NCI-H2081 treated with DMSO at 0.1 percent for 48 hours (cell line): Measurements from ENCODE around the gene LCA5.
"Not testable (repeated sequence)": the region's sequence is repeated elsewhere in the genome, so short reads cannot be mapped to it uniquely, and the experiment has no call there.

Experiments used
- DNase-seq: peaks from one replicate; lab custom pipeline; 2025; lab: John Stamatoyannopoulos, UW

The LCA5 gene

DNA sequence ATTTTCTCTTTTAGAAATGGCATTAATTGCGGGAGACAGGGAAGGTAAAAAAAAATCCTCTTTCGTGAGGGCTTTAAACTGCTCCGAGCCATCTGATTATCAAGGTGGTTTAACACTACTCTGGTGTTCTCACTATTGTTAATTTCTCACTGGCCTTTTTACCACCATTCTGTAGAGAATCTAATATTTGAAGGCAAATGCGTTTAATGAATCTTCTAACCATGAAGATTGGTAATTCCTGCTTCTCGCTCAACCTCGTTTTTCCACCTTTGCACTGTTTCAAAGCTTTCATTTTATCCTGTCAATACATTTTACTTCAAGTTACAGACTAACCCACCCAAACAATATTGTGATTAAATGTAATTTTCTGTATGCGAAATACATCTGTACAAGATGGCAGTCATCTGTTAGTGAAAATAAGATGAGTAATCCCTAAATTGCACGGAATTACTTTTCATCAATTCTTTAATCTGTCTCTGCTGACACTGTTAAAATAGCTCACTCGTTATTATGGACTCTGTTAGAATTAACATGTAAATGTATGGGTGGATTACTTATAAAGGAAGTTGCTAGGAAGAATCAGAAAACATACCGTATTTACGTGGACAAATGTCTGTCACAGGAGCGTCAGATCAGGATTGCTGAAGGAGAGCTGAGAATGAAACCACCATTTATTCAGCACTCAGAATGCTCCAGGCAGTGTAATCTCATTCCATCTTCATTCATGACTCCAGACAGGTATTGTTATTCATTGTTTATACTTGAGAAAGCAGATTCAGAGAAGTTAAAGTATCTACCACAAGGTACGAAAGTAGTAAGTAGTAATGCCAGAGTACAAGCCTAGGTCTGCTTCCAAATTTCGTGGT, 1.1 kb upstream of the LCA5 start:
- no peak for DNase-seq

GRCh38 chr6:79536585-79536953, 661 bp downstream of the LCA5 start:
- no peak for DNase-seq

GRCh38 chr6:79529567-79529966, 7.7 kb downstream of the LCA5 start:
- not testable (repeated sequence) for DNase-seq

DNA sequence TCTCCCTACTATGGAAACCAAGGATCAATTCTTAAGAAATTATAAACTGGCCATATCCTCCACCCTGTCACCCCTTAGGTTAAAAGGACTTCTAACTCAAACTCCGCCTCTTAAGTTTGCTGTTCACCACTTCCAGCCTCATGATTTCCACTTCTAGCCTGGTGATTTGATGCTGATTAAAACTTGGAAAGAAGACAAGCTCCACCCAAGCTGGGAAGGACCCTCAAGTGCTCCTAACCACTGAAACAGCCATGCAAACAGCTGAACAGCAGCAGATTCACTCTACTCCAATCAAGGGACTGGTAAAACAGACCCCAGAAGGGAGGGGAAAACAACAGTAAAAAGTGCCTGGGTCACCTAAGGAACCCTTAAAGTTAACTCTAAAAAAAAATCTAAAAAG, 10.3 kb downstream of the LCA5 start:
- no peak for DNase-seq

GRCh38 chr6:79525272-79526100, 11.7 kb downstream of the LCA5 start:
- DNase-seq = no peak

- DNase-seq = no peak
Measured at GRCh38 chr6:79524065-79524464, 13.2 kb downstream of the LCA5 start.

DNA sequence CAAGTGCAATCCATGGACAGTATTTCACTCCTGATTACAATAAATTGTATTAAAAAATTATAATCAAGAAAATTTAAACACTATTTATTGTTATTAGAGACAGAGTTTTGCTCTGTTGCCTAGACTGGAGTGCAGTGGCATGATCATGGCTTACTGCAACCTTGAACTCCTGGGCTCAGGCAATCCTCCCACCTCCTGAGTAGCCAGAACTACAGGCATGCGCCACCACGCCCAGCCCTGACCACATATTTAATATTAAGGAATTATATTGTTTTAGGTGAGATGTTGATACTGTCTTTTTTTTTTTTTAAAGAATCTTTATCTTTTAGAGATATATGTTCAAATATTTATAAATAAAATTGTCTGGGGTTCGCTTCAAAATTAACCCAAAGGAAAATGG, 14.6 kb downstream of the LCA5 start:
- no peak for DNase-seq

GRCh38 chr6:79520534-79520933, 16.7 kb downstream of the LCA5 start:
- DNase-seq = no peak

DNA sequence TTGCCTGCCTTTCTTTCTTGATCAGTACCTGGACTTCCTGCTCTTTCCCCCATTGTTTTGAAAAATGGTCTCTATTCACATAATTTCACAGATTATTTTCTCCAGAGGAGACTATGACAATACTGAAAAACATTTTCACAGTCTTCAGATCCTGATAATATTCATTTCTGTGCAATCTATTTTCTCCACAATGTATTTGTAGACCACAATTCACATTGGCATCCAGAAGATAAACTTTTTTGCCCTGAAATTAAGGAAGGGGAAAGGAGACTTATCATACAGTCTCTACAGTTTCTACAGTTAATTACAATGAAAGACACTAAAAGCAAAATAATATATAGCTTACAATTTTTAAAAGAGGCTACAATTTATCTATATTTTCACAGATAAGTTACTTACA, 18.4 kb downstream of the LCA5 start:
- DNase-seq = no peak

- no peak for DNase-seq
Measured at GRCh38 chr6:79515436-79515835, 21.8 kb downstream of the LCA5 start.

GRCh38 chr6:79513111-79513510, 24.1 kb downstream of the LCA5 start:
- DNase-seq = no peak

DNA sequence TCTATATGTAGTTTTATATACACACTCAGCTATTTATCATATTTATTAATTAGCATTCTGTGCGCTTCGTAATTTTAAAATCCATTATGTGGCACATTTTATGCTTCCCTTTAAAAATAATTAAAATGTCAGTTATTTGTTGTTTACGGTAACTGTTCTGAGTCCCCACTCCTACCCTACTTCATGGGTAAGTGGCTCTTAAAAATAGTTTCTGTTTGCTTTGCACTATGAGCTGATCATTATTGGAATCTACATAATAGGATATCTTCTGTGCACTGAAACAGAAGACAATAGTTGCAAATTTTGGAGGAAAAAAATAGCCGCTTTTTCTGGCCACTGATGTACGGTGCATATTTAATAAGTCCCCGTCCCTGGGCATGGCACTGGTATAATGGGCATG, 25.2 kb downstream of the LCA5 start:
- no peak for DNase-seq

GRCh38 chr6:79510707-79511106, 26.5 kb downstream of the LCA5 start:
- no peak for DNase-seq

- DNase-seq = no peak
Measured at GRCh38 chr6:79506251-79506650, 31.0 kb downstream of the LCA5 start.

DNA sequence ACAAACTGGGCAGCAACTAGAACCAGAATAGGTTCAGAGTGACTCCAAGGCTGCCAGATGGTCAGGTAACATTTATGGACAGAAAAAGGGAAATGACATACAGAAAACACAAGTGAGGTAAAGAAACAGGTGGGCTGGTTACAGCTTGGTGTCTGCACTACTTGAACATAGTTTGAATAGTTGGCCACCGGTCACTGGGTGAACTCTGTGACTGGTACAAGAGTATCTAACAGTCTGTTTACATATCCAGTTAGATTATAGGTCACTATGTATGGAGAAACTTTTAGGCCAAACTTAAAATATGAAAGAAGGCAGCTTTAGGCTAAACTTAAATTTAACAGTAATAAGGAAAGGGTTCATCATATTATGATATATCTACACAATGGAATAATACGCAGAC, 32.9 kb downstream of the LCA5 start:
- no peak for DNase-seq

DNA sequence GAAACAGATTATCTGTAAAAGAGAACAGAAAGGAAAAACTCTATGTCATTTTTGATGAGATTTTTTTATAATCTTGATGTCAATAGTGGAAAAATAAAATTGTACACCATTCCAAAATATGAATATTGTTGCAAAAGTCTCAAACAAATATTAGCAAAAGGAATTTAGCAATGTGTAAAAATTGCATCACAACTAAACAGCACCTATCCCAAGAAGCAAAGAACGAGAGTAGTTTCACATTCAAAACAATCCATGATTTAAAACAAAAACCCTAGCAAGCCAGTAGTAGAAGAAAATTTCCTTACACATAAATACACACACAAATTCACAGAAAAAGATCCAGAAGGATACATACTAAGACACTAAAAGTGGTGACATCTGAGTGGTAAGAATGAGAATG, 38.4 kb downstream of the LCA5 start:
- no peak for DNase-seq

DNA sequence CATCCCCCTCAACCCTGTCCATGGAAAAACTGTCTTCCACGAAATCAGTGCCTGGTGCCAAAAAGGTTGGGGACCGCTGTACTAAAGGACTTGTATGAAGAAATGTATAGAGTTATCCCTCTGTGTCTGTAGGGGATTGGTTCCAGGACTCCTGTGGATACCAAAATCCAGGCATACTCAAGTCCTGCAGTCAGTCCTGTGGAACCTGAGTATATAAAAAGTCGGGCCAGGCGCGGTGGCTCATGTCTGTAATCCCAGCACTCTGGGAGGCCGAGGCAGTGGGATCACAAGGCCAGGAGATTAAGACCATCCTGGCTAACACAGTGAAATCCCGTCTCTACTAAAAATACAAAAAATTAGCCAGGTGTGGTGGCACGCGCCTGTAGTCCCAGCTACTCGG, 42.0 kb downstream of the LCA5 start:
- DNase-seq = no peak

DNA sequence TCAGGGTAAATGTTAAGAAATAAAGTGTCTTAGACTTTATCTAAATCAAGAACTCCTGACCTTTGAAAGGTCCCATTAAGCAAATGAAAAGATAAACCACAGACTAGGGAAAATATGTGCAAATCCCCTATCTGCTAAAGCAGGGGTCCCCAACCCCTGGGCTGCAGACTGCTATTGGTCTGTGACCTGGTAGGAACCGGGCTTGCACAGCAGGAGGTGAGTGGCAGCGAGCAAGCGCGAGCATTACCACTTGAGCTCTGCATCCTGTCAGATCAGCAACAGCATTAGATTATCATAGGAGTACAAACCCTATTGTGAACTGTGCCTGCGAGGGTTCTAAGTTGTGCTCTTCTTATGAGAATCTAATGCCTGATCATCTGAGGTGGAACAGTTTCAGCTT, 42.4 kb downstream of the LCA5 start:
- no peak for DNase-seq

- no peak for DNase-seq
Measured at GRCh38 chr6:79470728-79471127, 66.5 kb downstream of the LCA5 start.

- no peak for DNase-seq
Measured at GRCh38 chr6:79469376-79470246, 67.6 kb downstream of the LCA5 start.

GRCh38 chr6:79468587-79468986, 68.6 kb downstream of the LCA5 start:
- no peak for DNase-seq

DNA sequence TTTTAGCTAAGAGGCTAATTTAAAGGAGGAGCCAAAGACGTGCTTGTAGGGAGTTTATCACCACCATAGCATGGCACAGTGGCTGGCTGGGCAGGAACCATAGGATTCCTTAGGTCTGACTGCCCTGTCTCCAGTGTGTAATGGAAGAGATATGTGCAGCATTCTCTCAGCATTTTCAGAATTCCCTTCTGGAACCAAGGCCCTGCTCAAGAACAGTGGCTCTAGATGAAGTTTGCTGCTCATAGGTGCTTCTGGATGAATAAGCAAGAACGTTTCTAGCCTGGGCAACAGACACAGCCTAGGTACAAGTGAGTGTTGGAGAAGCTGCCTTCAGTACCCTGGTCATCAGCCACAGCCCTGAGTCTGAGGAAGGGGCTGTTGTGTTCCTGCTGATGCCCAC, 69.1 kb downstream of the LCA5 start:
- DNase-seq = no peak
